Activated T-helper 17 cell treated with anti-CD3 and anti-CD28 coated beads, Interleukin-2, amount 50 U/mL, for 72 hours (primary cell): Measurements from ENCODE around the gene PNPO. TPM values are rescaled to one million over a fixed set of nuclear protein-coding genes. Genes with fewer than 3 reads are reported as not detected.

Source experiments
- ATAC-seq: fragments of 150-1000 bp; cut with Tn5 transposase; replicated peaks from 2 replicates; pipeline ENCODE4 v1.10.0; 2021; ENCODE audit warnings: mild to moderate bottlenecking, moderate library complexity
- H3K27ac Mint-ChIP-seq: one replicate; pipeline ENCODE4 v1.8.0; 2022; ENCODE audit warnings: mixed read lengths
- H3K27me3 Mint-ChIP-seq: one replicate; pipeline ENCODE4 v1.8.0; 2022; ENCODE audit warnings: mixed read lengths
- H3K36me3 Mint-ChIP-seq: one replicate; pipeline ENCODE4 v1.8.0; 2022; ENCODE audit warnings: low read depth, mild to moderate bottlenecking, mixed read lengths
- H3K4me1 Mint-ChIP-seq: one replicate; pipeline ENCODE4 v1.8.0; 2022; ENCODE audit warnings: mixed read lengths
- H3K4me3 Mint-ChIP-seq: one replicate; pipeline ENCODE4 v1.8.0; 2022; ENCODE audit warnings: mild to moderate bottlenecking, mixed read lengths
- H3K9me3 Mint-ChIP-seq: one replicate; pipeline ENCODE4 v1.8.0; 2022; ENCODE audit warnings: mixed read lengths
- total RNA-seq, 2 donors: library from RNA; stranded (reverse); gene quantifications; one replicate each; pipeline ENCODE4 v1.2.3, GENCODE V29; 2022

The PNPO gene
- total RNA-seq, 2 donors from 2014 or later = 18.0 to 33.7 TPM

DNA sequence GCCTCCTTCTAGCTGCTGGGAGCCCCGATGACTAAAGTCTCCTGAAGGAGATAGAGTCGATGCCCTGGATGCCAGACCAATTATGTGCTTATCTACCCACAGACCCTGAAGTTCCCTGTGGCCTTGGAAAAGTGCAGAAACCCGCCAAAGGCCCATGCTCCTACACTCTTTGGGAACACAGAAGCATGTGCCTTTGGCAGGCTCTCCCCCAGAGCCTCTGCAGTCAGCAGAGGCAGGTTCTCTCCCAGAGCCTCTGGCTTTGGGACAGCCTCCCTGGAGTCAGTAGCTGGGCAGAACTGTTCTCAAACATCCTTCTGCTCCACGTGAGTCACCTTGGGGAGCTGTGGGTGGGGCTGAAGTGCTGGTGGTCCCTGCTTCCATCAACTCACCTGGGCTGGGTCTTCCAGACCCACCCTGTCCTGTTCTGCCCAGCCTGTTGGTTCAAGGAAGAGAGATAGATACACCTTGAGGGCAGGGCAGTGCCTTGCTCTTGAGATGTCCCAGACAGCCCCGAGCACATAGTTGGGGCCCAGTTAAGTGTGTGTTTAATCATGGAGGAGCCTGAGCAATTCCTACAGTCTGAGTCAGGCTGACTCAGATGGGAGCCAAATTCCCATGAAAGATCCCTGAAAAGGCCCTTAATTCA, 26.4 kb downstream of the PNPO start:
- H3K4me3 Mint-ChIP-seq = no peak overlapping the region
- H3K4me1 Mint-ChIP-seq = peaks cover 12% of the 10 kb centered on the region

DNA sequence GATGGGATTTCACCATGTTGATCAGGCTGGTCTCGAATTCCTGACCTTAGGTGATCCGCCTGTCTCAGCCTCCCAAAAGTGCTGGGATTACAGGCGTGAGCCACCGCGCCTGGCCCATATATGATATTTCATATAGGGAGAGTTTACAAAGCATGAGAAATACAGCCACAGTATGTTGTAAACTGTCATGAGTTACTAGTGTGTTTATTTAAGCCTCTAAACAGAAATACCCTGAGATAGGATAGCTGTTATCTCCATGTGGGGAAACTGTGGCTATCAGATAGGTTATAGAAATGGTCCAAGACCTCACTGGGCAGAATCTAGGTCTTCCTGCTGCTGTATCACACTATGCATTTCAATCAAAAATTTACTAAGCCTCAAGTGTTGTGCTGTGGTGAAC, 27.5 kb downstream of the PNPO start:
- Mint-ChIP-seq H3K9me3 (no peaks in the 10 kb centered on the region), H3K4me3 (no peak overlapping the region), H3K27me3 (no peaks in the 10 kb centered on the region), H3K4me1 (peaks cover 12% of the 10 kb centered on the region), H3K27ac (no peak overlapping the region), H3K36me3 (peaks cover 14% of the 10 kb centered on the region)
- no peak for ATAC-seq

More for the DNA sequence above, 26.4 kb downstream of the PNPO start:
- Mint-ChIP-seq H3K9me3 (no peaks in the 10 kb centered on the region), H3K27me3 (no peaks in the 10 kb centered on the region), H3K36me3 (peaks cover 6% of the 10 kb centered on the region), H3K27ac (peak overlapping the region; percentile 46)
- no peak for ATAC-seq

DNA sequence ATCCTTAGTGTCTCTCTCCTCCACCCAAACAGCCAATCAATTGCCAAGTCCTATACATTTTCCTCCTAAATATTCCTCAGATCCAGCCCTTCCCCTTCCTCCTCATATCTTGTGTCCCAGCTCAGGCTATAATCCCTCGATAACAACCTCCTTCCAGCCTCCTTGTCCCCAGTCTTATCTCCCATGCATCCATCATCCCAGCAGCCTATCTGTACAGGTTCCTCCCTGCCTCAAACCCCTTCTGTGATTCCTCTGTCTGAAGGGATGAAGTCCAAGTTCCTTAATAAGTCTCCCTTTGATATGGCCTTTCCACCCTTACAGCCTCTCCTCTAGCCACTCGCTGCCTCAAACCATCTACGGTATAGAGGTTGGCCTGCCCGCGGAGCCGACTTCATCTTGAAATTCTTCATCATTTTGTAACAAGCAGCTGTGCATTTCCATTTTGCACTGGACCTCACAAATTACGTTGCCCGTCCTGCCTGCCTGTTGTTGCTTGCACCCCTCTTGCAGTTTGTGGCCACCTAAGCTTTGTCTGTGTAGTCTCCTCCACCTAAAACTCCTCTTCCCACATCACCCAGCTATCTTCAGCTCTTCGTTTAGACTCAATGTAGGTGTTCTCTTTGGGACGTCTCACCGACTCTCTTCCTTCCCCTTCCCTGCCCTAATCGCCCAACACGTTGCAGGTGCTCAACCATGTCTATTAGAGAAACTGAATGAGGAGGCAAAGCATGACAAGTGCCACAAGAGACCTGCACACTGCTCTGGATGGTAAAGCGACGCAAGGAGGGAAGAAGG, 28.8 kb downstream of the PNPO start:
- no peak for ATAC-seq
- H3K4me3 Mint-ChIP-seq = peak overlapping the region; percentile 79
- H3K9me3 Mint-ChIP-seq = no peaks in the 10 kb centered on the region
- H3K4me1 Mint-ChIP-seq = peaks cover 12% of the 10 kb centered on the region
- peak overlapping the region; percentile 73 for H3K27ac Mint-ChIP-seq
- no peaks in the 10 kb centered on the region for H3K27me3 Mint-ChIP-seq
- peaks cover 27% of the 10 kb centered on the region for H3K36me3 Mint-ChIP-seq

DNA sequence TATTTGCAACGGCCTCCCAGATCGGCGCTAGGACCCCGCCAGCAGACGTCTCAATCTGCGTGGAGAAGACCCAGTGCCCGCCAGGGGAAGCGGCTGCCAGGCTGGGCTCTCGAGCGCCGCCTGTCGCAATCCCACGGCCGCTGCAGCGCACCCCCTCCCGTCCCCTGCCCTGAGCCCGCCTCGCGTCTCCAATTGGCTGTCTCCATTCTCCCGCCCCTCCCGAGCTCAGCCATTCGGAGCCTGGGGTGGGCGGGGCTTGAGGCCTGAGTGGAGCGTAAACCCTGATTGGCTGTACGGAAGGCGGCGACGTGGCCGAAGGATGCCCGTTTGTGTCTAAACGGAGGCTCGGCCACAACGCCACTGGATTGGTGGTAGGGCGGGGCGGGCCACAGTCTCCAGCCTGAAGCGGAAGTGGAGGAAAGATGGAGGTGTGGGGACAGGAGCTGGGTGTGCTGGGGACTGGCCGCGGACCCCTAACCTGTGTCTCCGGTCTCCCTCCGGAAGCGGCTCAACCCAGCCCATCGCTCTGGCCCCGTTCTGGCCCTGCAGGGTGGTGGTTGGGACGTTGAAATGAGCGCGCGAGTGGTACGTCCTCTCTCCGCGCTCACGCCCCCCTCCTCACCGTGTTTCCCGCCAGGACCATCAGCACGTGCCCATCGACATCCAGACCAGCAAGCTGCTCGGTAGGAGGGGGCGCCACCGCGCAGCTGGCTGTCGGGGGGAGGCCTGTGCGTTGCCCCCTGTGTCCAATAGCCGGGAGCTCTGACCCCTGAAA, 29.5 kb downstream of the PNPO start, which contains the start of gene CDK5RAP3:
Gene CDK5RAP3, plus strand, starts transcription at position 389 of the 775 bp plus-strand sequence. Its CDS starts 34 bp downstream, at position 423.
- peaks cover 35% of the 10 kb centered on the region for H3K36me3 Mint-ChIP-seq
- peak within 1 kb of the TSS; percentile 73 for H3K27ac Mint-ChIP-seq
- H3K4me3 Mint-ChIP-seq = peak within 1 kb of the TSS; percentile 79
- peak; percentile 97 for ATAC-seq
- H3K9me3 Mint-ChIP-seq = no peaks in the 10 kb centered on the region
- no peaks in the 10 kb centered on the region for H3K27me3 Mint-ChIP-seq
- H3K4me1 Mint-ChIP-seq = peaks cover 12% of the 10 kb centered on the region

- Mint-ChIP-seq H3K36me3 (peaks cover 60% of the 10 kb centered on the region), H3K4me1 (peaks cover 12% of the 10 kb centered on the region), H3K4me3 (peak overlapping the region; percentile 79), H3K27ac (no peak overlapping the region), H3K27me3 (no peaks in the 10 kb centered on the region), H3K9me3 (no peaks in the 10 kb centered on the region)
- ATAC-seq = no peak
These were observed 32.2 kb downstream of the PNPO start for GRCh38 chr17:47973541-47973940.

- H3K27me3 Mint-ChIP-seq = no peaks in the 10 kb centered on the region
- no peak overlapping the region for H3K4me3 Mint-ChIP-seq
- peaks cover 4% of the 10 kb centered on the region for H3K4me1 Mint-ChIP-seq
- no peak for ATAC-seq
- H3K36me3 Mint-ChIP-seq = peaks cover 78% of the 10 kb centered on the region
- no peaks in the 10 kb centered on the region for H3K9me3 Mint-ChIP-seq
- peak overlapping the region; percentile 30 for H3K27ac Mint-ChIP-seq
These were observed 33.9 kb downstream of the PNPO start for GRCh38 chr17:47975189-47975822.

DNA sequence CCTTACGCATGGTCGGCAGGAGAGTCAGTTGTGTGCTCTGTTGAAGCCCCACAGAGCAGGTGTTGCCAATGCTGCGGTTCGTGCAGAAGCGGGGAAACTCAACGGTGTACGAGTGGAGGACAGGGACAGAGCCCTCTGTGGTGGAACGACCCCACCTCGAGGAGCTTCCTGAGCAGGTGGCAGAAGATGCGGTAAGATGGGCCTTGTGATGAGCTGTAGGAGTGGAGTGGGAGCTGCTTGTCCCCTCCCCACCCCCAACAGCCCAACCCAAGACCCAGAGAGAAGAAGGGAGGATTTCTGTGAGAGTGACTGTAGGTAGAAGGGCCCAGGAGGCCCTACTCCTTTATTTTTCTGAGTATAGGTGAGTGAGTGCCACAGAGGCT, 34.4 kb downstream of the PNPO start:
- peaks cover 82% of the 10 kb centered on the region for H3K36me3 Mint-ChIP-seq
- no peaks in the 10 kb centered on the region for H3K9me3 Mint-ChIP-seq
- no peaks in the 10 kb centered on the region for H3K4me1 Mint-ChIP-seq
- ATAC-seq = no peak
- H3K4me3 Mint-ChIP-seq = no peak overlapping the region
- no peaks in the 10 kb centered on the region for H3K27me3 Mint-ChIP-seq
- H3K27ac Mint-ChIP-seq = peak overlapping the region; percentile 30

DNA sequence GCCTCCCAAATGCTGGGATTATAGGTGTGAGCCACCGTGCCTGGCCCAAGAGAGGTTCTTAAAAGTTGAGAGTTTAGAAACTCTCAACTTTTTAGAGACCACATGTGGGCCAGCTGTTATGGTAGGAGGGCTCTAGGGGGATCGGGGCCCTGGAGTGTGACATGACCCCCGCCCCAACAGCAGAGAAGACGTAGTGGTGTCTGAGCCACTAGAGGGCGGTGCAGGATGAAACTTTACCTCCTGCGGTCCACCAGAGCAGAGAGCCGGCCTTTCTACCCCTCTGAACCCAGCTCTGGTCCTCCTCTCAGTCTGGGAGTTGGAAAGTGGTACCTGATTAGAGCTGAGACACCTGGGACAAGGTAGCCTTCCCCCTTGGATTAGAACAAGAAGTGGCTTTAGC, 37.0 kb downstream of the PNPO start:
- Mint-ChIP-seq H3K27me3 (no peaks in the 10 kb centered on the region), H3K9me3 (no peaks in the 10 kb centered on the region), H3K27ac (no peak overlapping the region), H3K4me3 (no peak overlapping the region), H3K36me3 (peaks cover 95% of the 10 kb centered on the region), H3K4me1 (no peaks in the 10 kb centered on the region)
- peak; percentile 51 for ATAC-seq

DNA sequence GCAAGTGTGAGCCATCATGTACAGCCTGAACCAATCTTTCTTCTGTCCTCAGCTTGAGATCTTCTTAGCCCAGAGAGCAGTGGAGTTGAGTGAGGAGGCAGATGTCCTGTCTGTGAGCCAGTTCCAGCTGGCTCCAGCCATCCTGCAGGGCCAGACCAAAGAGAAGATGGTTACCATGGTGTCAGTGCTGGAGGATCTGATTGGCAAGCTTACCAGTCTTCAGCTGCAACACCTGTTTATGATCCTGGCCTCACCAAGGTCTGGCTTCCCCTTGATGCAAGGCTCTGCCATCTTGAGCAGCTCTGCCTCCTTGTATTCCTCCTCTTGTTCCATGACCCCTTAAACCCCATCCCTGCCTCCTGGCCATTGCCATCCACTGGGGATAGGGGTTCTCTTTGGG, 39.2 kb downstream of the PNPO start:
- no peak overlapping the region for H3K4me3 Mint-ChIP-seq
- no peak for ATAC-seq
- H3K4me1 Mint-ChIP-seq = no peaks in the 10 kb centered on the region
- H3K27me3 Mint-ChIP-seq = no peaks in the 10 kb centered on the region
- H3K36me3 Mint-ChIP-seq = peaks cover 87% of the 10 kb centered on the region
- H3K9me3 Mint-ChIP-seq = no peaks in the 10 kb centered on the region
- peak overlapping the region; percentile 61 for H3K27ac Mint-ChIP-seq

DNA sequence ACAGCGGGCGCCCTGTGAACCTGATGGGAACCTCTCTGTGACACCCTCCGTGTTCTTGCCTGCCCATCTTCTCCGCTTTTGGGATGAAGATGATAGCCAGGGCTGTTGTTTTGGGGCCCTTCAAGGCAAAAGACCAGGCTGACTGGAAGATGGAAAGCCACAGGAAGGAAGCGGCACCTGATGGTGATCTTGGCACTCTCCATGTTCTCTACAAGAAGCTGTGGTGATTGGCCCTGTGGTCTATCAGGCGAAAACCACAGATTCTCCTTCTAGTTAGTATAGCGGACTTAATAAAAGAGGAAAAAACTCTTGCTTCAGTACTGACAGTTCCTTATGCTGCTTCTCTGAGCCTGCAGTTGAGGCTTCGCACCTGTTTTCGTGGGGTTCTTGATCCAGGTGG, 40.1 kb downstream of the PNPO start:
- Mint-ChIP-seq H3K4me3 (no peak overlapping the region), H3K9me3 (no peaks in the 10 kb centered on the region), H3K27ac (no peak overlapping the region), H3K4me1 (no peaks in the 10 kb centered on the region), H3K36me3 (peaks cover 79% of the 10 kb centered on the region), H3K27me3 (no peaks in the 10 kb centered on the region)
- no peak for ATAC-seq

DNA sequence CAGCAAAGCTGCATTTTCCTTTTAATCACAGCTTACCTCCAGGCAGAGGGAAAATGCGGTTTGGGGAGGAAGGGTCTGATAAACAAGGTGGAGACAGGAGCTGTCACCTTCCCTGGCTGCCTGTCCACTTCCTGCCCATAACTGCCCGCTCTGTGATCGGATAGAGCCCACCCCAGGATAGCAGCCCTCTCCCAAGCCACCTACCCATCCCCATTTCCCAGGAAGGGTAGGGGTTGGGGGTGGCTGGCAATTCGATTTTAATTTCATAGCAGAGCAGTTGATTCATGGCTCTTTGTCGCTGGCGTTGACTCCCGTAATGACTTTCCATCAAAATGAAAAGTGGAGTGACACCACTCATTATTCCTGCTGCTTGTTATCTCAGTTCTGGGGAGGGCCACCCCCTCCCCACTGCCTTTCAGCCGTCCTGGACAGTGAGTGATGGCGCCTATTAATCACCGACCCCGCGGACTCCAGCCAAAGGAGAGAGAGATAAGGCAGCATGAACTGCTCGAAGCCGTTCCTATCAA, 40.8 kb downstream of the PNPO start:
- Mint-ChIP-seq H3K27me3 (no peaks in the 10 kb centered on the region), H3K9me3 (no peaks in the 10 kb centered on the region), H3K4me3 (no peak overlapping the region), H3K27ac (no peak overlapping the region), H3K4me1 (no peaks in the 10 kb centered on the region), H3K36me3 (peaks cover 72% of the 10 kb centered on the region)
- ATAC-seq = no peak

GRCh38 chr17:47982645-47983390, 41.4 kb downstream of the PNPO start:
- Mint-ChIP-seq H3K27ac (no peak overlapping the region), H3K36me3 (peaks cover 66% of the 10 kb centered on the region), H3K4me1 (no peaks in the 10 kb centered on the region), H3K9me3 (no peaks in the 10 kb centered on the region), H3K4me3 (no peak overlapping the region), H3K27me3 (no peaks in the 10 kb centered on the region)
- no peak for ATAC-seq

DNA sequence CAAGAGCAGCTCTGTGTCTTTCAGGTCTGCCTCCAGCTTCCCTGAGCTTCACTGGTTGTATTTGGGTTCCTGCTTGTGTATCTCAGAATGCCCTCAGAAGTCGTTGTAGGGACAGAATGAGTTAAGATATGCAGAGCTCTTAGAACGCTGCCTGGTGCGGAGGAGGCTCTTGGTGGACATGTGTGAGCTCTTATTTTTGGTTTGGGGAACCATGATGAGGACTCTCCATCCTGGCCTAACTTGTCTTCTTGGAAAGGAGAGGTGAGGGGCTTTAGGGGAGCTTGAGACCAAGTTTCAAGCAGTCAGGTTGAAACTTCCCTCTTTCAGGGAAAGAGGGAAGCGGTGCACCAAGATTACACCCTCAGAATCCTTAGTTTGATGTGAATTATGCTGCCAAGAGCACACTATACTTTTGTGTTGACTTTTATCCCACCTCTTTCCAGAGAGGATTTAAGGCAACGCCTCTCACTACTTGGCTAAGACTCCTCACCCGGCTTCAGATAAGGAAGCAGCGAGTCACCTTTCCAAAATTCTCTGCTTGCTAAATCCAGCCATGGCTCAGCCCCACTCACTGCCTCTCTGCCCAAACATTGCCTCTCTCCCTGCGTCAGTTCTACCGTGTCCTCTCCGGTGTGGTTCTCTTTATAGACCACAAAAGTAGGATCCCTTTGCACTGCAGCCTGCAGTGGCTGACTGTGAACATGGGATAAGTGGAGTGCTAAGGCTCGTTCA, 42.3 kb downstream of the PNPO start:
- peaks cover 57% of the 10 kb centered on the region for H3K36me3 Mint-ChIP-seq
- no peaks in the 10 kb centered on the region for H3K9me3 Mint-ChIP-seq
- H3K27me3 Mint-ChIP-seq = no peaks in the 10 kb centered on the region
- H3K4me1 Mint-ChIP-seq = no peaks in the 10 kb centered on the region
- no peak for ATAC-seq
- H3K4me3 Mint-ChIP-seq = no peak overlapping the region
- peak overlapping the region; percentile 61 for H3K27ac Mint-ChIP-seq
